ENCODE data around the gene NBPF15.
"Not testable (repeated sequence)": the region's sequence is repeated elsewhere in the genome, so short reads cannot be mapped to it uniquely, and the experiment has no call there.

Gene NBPF15, protein sequence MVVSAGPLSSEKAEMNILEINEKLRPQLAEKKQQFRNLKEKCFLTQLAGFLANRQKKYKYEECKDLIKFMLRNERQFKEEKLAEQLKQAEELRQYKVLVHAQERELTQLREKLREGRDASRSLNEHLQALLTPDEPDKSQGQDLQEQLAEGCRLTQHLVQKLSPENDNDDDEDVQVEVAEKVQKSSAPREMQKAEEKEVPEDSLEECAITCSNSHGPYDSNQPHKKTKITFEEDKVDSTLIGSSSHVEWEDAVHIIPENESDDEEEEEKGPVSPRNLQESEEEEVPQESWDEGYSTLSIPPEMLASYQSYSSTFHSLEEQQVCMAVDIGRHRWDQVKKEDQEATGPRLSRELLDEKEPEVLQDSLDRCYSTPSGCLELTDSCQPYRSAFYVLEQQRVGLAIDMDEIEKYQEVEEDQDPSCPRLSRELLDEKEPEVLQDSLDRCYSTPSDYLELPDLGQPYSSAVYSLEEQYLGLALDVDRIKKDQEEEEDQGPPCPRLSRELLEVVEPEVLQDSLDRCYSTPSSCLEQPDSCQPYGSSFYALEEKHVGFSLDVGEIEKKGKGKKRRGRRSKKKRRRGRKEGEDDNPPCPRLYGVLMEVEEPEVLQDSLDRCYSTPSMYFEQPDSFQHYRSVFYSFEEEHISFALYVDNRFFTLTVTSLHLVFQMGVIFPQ

DNA sequence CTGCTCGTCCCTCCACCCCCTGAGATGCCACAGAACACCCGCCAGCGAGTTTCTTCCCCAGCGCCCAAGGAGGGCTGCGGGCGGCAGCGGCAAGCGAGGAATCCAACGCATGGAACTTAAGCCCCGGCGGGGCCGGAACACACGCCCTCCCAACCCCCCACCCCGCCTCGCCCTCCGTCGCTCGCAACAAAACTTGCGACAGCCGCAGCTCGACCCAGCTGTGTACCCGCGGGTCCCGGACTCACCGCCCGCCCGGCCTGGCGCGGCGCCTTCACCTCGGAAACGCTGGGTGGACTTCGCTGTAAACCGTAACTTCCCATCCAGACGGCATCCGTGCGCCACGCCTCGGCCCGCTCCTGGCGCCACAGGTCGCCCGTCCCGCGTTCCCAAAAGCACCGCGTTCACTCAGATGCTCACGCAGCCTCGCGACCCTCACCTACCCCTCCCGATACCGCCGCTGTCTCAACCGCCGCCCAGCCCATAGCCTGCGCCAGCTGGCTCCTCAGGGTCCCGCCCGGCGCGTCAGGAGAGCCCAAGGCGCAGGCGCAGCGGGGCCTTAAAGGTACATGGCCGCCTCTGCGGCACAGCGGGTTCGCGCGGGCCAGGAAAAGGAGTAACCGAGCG, at the start of gene NBPF15:
NBPF15 (minus strand) TSS at position 534 of the 624 bp plus-strand sequence. CDS start 21,666 bp downstream, outside the sequence.
- DNase-seq = peak; percentile 46

DNA sequence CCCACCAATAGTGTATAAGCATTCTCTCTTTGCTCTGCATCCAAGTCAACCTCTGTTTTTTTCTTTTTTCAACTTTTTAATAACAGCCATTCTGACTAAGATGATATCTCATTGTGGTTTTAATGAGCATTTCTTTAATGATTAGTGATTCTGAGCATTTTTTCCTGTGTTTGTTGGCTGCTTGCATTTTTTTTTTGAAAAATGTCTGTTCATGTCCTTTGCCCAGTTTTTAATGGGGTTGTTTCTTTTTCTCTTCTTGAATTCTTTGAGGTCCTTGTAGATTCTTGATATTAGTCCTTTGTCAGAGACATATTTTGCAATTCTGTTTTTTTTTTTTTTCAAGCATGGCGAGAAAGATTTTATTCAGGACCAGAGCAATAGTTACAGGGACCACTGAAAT, 35.0 kb upstream of the NBPF15 start:
- DNase-seq = not testable (repeated sequence)

DNA sequence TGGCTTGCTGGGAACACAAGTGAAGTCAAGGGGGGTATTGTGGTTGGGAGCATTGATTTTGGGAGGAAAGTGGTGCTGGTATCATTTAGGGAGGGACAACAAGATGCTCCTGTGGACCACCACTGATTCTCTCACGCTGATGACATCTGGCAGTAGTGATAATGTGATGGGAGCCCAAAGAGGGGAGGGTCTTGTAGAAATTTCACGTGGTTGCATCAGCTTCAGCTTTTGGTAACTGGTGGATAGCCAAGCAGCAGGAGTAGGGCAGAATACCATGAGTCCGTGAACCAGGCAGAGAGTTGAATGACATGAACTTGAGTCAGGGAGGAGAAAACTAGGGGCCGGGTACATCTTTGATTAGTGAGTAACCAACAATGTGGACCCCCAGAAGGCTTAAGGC, 32.7 kb upstream of the NBPF15 start:
- not testable (repeated sequence) for DNase-seq

DNA sequence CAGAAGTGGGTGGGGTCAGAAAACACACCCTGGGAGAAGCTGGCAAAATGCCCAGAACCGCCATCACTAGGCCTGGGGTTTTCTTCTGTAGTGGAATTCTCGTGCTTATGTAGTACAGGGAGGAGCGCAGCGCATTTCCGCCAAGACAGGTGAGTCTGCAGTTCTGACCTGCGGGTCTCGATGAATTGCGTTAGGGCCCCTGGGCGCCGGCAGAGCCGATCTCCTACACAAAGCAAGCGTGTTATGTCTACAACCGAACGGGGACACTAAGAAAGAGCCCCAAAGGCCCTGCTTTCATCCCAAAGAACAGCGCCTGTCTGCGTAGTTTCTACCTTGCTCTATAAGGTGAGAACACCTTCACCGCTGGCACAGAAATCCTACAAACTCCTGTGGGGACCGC, 28.9 kb upstream of the NBPF15 start:
- DNase-seq = not testable (repeated sequence)

DNA sequence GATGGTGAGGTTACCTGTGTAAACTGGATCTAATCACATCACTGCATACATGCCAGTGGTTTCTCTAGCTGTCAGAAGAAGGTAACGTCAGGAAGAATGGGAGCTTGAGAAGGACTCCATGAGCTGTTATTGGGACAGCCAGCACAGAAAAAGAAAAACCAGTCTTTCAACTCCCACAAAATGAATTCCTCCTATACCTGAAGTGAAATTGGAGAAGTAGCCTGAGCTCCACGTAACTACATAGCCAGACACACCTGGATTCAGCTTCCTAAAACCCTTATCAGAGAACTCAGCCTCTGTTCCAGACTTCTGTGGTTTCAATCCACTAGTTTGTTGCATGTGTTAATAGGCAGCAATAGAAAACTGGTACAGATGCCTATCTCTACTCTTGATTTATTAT, 25.5 kb upstream of the NBPF15 start:
- DNase-seq = not testable (repeated sequence)

DNA sequence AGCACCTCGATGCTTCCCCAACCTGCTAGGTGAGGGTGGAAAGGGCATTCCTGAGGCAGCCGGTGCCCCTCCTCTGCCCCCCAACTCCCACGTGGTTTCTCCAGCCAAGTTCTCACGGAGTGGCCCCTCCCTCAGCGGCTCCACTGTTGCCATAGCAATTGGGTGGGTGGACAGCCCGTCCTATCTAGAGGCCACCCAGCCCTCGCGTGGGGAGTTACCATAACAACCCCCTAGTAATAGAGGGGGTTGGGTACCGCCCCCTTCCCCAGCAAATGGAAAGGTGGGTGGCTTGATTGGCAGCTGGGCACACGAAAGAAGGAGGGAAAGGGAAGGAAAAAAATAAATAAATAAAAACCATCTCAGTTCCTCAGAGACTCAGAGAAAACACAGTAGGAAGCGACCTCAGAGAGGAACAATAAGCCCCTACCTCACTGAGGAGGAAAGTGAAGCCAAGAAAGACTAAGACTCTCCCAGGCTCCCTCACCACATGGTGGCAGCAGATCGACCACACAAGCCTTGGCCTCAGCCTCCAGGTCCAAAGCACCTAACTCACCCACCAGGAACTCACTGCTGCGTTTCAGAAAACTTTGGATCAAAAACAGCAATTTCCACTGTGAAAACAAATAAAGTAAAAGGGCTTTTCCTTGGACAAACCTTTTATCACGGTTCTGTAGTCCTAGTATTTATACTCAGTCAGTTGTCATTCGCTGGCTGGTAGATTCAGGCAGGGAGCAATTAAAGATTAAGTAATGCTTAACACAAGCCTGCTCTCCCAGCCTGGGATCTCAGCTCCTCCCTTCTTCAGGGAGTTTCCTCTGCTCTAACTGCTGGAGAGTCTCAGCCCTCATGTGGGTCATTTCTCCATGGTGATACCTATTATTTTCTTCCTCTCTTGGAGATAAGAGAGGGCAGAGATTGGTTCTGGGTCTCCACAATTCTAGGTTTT, 23.9 kb upstream of the NBPF15 start:
- DNase-seq = not testable (repeated sequence)

DNA sequence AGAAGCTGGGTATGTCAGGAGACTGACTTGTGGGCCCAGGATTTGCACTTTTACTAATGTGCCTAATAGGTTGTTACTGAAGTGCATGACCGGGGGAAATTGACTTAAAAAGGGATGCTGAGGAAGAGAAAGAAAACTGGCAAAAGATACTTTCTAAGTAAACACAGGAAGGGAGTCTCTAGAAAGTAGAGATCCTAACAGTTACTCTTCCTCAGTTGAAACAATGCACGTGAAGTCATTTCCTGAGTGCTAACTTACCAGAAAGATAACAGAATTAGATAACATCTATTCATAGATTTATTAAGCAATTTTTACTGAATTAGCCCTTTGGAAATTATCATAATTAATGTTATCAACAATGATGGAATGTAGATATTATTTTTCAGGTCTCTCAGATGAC, 12.4 kb upstream of the NBPF15 start:
- DNase-seq = not testable (repeated sequence)

DNA sequence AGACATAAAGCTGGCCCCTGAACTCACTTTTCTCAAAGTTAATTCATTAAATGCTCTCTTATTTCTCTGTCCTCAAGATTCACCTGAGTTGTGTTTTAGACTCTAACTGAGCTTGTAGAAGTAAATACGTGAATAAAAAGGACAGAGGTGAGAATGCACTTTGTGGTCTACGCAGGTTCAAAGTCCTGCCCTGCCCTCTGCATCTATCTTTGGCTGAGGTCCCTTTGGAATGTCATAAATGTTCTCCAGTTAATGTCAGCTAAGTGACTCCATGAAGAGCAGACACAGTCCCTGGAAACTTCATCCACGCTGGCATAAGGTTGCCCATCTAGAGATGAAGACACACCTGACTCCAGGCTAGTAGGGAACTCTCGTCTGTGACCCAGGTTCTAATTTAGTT, 10.0 kb upstream of the NBPF15 start:
- not testable (repeated sequence) for DNase-seq

DNA sequence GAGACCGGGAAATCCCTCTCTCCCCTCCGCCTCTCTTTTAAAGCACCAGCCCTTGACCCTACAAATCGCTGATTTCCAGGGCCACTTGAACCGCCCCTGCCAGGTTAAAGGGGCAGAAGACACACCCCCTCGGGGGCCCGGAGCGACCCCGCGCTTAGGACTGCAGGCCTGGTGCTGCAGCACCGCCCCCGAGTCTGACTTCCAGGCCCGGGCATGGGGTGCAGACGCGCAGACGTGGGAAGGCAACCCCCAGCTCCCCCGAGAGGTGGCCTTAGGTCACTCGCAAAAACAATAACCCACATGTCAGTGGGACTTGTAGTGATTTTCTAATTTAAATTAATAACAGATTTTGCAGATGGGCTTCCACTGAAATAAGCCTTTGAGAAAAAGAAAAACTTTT, 309 bp upstream of the NBPF15 start:
- DNase-seq = not testable (repeated sequence)

DNA sequence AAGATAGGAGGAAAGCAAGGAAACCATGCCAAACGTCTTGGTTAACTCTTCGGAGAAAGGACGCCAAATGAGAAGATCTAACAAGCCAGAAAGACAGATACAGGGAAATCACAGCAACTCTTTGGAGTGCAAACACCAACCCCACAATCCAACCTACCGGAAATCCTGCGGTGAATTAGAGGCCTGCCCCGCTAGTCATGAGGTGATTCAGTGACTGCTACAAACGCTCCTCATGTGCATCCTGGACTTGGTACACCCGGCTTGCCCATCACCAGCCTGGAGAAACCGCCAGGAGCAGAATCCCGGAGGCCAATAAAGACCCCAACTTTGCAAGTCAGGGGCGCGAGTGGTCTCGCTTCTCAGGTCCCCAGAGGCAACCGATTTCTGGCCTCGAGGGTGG, 783 bp downstream of the NBPF15 start:
- DNase-seq = not testable (repeated sequence)

DNA sequence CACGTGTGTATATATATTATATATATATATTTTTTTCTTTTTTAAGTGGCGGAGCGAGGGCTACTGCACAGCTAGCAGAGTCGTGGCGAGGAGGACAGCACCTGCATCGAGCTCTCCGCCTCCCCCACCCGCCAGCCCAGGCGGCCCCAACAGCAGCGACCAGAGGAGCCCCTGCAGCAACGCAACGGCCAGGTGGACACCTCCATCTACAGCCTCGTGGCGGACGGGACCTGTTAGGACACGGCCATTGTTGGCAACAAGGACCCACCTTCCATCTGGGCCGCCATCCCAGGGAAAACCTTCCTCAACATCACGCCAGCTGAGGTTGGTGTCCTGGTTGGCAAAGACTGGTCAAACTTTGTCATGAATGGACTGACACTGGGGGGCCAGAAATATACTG, 19.1 kb downstream of the NBPF15 start:
- not testable (repeated sequence) for DNase-seq

DNA sequence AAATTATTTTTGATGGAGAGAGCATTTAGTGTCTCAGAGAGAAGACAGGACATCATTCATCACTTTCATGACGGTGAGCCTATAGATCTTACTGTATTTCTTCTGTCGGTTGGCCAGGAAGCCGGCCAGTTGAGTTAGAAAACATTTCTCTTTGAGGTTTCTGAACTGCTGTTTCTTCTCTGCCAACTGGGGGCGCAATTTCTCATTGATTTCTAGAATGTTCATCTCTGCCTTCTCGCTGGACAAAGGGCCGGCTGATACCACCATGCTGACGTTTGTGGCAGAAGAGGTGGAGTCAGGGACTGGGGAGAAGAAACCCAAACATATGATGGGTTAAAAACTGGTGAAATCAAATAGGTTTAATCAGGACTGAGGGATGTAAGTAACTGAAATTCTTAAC, 21.7 kb downstream of the NBPF15 start:
- DNase-seq = not testable (repeated sequence)

DNA sequence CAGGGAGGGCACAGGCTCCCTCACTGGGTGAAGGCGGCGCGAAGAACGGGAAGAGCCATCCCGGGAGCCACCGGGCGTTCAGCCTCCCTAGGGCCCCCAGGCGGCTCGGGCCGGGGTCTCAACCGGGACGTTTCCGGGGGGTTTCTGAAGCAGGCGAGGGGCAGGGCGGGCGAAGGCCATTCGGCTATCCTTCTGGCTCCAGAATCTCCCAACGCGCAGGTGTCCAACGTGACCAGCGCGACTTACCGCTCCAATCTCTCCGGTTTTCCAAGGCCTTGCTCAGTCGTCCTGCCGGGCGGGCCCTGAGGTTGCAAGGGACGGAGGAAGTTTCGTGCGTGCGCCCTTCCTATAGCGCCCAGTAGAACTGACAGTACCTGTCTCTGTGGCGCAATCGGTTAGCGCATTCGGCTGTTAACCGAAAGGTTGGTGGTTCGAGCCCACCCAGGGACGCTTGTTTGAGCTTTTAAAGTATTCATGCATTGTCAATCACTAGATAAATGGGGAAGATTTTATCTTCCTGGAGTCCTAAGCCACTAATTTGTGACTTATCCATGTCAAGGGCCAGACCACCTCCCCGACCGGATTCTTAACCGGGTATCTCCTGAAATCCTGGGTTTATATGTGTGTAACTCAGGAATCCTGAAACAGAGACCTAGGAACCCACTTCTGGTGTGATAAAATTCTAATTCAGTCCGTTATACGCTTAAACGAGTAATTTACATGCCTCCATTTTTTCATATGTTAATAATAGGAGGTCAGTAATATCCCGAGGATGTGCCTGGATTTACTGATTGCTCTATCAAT, 42.4 kb downstream of the NBPF15 start:
- DNase-seq = peak; percentile 2

DNA sequence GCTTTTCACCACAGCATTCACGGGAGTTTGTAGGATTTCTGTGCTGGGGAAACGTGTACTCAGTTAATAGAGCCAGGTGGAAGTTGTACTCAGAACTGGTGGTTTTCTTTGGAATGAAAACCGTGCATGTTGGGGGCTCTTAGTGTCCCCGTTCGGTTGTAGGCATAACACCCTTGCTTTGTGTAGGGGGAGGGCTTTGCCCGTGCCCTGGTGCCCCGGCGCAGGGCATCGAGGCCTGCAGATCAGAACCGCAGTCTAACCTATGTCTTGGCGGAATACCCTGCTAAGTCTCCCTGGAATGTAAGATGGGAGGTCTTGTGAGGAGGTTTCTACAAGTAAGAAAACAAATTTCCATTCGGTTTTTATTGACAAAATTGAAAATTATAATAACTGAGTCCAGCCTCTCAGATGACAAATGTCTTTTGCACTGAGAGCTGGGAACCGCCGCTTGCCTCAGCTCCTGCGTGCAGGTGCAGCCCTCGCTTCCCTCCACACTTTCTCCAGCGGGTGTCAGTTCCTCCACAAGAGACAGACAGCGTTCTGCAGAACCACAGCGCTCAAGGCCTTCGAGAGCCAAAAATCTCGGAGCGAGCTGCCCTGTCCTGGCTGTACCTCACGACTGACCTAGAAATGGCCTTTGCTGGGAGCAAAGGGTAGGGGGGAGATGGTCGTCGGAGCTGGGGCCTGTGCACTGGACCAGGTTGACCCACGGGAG, 47.9 kb downstream of the NBPF15 start:
- DNase-seq = not testable (repeated sequence)

DNA sequence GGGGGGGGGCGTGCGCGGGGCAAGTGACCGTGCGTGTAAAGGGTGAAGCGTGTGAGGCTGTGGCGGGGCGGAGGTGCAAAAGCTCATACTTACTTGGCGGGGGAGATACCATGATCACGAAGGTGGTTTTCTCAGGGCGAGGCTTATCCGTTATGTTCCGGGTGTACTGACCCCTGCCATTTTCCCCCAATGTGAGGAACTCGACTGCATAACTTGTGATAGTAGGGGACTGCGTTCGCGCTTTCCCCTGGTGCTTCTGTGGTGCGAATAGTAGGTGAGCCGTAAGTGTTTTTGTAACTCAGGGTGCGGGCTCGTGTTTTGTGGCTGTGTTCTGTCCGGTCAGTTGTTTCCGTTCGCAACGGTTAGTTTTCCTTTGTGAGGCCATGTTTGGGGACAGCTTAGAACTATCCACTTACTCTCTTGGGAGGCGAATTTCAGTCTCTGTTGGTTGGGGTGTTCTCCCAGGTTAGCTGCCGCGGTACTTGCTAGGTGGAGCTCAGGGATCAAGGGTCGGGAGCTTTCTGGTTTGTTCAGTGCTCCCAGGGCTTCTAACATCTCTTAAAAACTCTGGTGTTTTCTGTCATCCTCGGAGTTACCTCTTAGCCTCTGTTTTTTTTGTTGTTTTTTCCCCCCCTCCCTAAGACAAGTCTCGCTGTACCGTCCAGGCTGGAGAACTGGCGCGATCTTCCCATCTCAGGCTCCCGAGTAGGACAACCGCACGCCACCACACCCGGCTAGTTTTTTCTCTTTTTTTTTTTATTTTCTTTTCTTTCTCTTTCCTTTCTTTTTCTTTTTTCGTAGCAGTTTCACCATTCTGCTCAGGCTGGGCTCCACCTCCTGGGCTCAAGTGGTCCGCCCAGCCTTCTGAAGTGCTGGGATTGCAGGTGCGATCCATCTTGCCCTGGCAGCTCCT, 48.7 kb downstream of the NBPF15 start:
- peak; percentile 95 for DNase-seq

DNA sequence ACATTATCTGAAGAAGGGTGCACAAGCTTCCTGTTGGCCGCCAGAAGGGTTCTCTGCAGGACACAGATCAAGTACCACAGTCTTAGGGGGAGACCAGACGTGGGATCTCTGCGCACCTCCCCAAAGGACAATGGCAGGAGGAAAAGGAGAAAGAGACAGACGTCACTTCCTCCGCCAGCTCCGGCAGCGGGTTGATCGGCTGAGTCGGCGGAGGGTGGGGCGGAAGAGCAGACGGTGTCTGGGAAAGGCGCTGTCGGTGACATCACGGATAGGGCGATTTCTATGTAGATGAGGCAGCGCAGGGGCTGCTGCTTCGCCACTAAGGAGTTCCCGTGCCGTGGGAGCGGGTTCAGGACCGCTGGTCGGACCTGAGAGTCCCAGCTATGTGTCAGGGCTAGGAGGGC, 49.4 kb downstream of the NBPF15 start:
- peak; percentile 69 for DNase-seq

DNA sequence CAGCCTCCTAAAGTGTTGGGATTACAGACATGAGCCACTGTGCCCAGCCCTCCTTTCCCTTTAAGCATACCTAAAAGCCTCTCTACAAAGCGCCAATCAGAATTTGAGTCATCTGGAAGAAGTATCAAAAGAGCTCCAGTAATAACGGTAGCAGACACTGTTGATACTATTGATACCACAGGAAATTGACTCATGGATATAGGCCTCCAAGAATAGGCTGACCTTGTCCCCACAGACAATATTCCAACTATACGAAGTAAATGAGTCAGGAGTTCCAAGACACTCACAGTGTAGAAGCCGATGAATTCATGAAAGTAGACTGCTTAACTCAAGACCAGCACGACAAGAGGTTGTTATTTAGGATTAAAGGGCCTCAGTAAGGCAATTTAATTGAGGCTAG, 58.7 kb downstream of the NBPF15 start:
- not testable (repeated sequence) for DNase-seq

DNA sequence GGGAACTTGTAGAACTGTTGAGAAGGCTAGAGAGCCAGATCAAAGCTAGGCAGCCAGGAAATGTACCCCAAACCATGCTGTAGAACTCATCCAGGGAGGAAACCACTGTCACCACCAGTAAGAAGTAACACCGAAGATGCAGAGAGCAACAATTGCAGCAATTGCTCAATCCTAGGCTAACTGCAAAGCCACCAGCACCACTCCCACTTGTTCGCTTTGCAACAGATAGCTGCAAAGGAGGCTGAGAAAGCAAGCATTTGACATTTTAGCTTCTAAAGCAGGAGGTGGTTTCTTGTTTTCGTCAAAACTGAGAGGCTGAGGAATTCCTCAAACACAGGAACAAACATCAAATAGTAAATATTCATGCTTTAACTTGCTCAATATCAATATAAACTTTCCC, 89.8 kb downstream of the NBPF15 start:
- not testable (repeated sequence) for DNase-seq
